NB4 (cell line): Measurements from ENCODE around the gene CD300LG.

Source experiments
- CTCF ChIP-seq: IDR thresholded peaks from one replicate; pipeline ENCODE4 v1.5.1; 2012; ENCODE audit warnings: low read depth, low read length
- MAX ChIP-seq: IDR thresholded peaks from 2 replicates; pipeline ENCODE4 v1.6.1; 2011; ENCODE audit warnings: low read depth, low read length
- POLR2A ChIP-seq: IDR thresholded peaks from 2 replicates; pipeline ENCODE4 v1.6.1; 2011; ENCODE audit warnings: mild to moderate bottlenecking; ENCODE audit not compliant: insufficient read length; ENCODE audit errors: extremely low read depth

GRCh38 chr17:43907425-43907981, 60.5 kb downstream of the CD300LG start, which contains the start of gene MPP2:
- TF ChIP-seq CTCF (no peak), POLR2A (no peak), MAX (no peak)
